Measurements from ENCODE around the gene PCDH1. TPM values are rescaled to one million over a fixed set of nuclear protein-coding genes. Genes with fewer than 3 reads are reported as not detected.

PCDH1 gene
- total and polyA plus RNA-seq, 4 experiments from 2014 or later = not detected

- Mint-ChIP-seq H3K27ac (no peak overlapping the region), H3K27me3 (peaks cover 16 to 35% of the 10 kb centered on the region in 2 donors), H3K9me3 (no peaks in the 10 kb centered on the region), H3K4me3 (no peak overlapping the region), H3K36me3 (no peaks in the 10 kb centered on the region), H3K4me1 (peaks cover 0 to 3% (median 0%) of the 10 kb centered on the region in 4 donors)
- H3K4me1 ChIP-seq (ENCODE audit: insufficient read depth, low read length) = no peaks in the 10 kb centered on the region
- no peaks in the 10 kb centered on the region for H3K9me3 ChIP-seq (ENCODE audit: control insufficient read depth in 1 of 2, low read length in 2 of 2)
- no peak for DNase-seq
- intact Hi-C loops (cut with micrococcal nuclease) = loop anchor here (2.0 kb wide), 1 partner anchor 123 kb away; no protein-coding TSS in a partner anchor
- H3K27ac ChIP-seq (ENCODE audit: low read depth, low read length) = no peak overlapping the region
- CTCF ChIA-PET (ENCODE audit: partially characterized antibody) = interaction anchor here (1.1 to 7.5 kb wide), 8 partner anchors 8 to 151 kb away, joined by 3 to 81 read pairs (median 15); partner anchors contain the start of gene PCDH1
- POLR2A ChIA-PET (ENCODE audit: partially characterized antibody) = no interaction called here
- H3K27me3 ChIP-seq (ENCODE audit: insufficient read depth, low read length) = peaks cover 9% of the 10 kb centered on the region
- no peaks in the 10 kb centered on the region for H3K36me3 ChIP-seq (ENCODE audit: insufficient read depth, low read length)
- H3K4me3 ChIP-seq (ENCODE audit: low read length in 2 of 2) = no peak overlapping the region
These were observed 62.4 kb downstream of the PCDH1 start for GRCh38 chr5:141815796-141816180.

- H3K27me3 ChIP-seq (ENCODE audit: insufficient read depth, low read length) = peaks cover 9% of the 10 kb centered on the region
- H3K4me3 ChIP-seq (ENCODE audit: low read length in 2 of 2) = no peak overlapping the region
- Mint-ChIP-seq H3K36me3 (no peaks in the 10 kb centered on the region), H3K4me1 (peaks cover 0 to 3% (median 0%) of the 10 kb centered on the region in 4 donors), H3K9me3 (no peaks in the 10 kb centered on the region), H3K4me3 (no peak overlapping the region), H3K27ac (no peak overlapping the region), H3K27me3 (peaks cover 17 to 40% of the 10 kb centered on the region in 2 donors)
- no peaks in the 10 kb centered on the region for H3K4me1 ChIP-seq (ENCODE audit: insufficient read depth, low read length)
- intact Hi-C loops (cut with micrococcal nuclease) = loop anchor here (2.0 kb wide), 1 partner anchor 122 kb away; no protein-coding TSS in a partner anchor
- no peaks in the 10 kb centered on the region for H3K9me3 ChIP-seq (ENCODE audit: control insufficient read depth in 1 of 2, low read length in 2 of 2)
- ChIA-PET POLR2A (ENCODE audit: partially characterized antibody) (no interaction called here), CTCF (ENCODE audit: partially characterized antibody) (interaction anchor here (0.6 to 7.5 kb wide), 12 partner anchors 8 to 243 kb away, joined by 3 to 81 read pairs (median 6); partner anchors contain the start of gene PCDH1)
- H3K27ac ChIP-seq (ENCODE audit: low read depth, low read length) = no peak overlapping the region
- no peak for DNase-seq
- H3K36me3 ChIP-seq (ENCODE audit: insufficient read depth, low read length) = no peaks in the 10 kb centered on the region
These were observed 63.0 kb downstream of the PCDH1 start for GRCh38 chr5:141815051-141815795.

DNA sequence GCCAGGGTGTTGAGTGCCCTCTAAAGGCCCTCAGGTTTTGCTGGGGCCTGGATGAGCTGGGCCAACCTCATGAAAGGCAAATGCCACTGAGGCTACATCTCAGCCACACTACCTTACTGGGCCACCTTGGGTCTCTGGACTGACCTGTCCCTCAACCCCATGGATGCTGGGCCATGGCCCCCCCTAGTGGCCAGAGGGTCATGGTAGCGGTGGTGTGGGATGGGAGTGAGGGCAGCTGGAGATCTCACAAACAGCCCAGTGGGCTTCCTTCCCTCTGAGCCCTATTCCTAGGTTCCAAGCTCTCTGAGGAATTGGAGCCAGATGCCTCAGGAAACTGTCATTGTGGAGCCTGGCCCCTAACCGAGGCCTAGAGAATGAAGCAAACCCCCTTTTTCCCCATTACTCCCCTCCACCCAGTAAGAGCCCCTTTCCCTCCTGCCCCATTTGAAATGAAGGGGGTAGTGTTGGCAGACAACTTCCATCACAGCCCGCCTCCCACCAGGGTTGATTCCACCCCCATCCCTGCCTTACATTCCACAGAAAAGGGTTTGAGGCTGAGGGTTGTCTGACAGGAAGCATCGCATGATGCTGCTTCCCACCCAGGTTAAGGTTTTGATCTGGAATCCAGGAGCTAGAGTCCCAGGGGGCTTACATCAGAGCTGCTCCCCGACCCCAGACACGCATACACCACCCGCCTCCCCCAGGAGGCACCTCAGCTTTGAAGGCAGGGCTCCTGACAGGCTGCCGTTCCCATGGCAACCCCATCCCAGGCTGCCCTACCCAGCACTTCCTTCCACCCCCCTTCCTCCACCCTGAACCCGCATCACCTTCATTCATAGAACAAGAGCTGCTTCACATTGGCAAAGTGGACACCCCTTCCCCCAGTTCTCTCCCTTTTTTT lies 63.9 kb downstream of the PCDH1 start:
- Mint-ChIP-seq H3K27ac (no peak overlapping the region), H3K4me1 (peaks cover 0 to 3% (median 0%) of the 10 kb centered on the region in 4 donors), H3K27me3 (peaks cover 16 to 46% of the 10 kb centered on the region in 2 donors), H3K36me3 (no peaks in the 10 kb centered on the region), H3K4me3 (no peak overlapping the region), H3K9me3 (no peaks in the 10 kb centered on the region)
- ChIA-PET POLR2A (ENCODE audit: partially characterized antibody) (no interaction called here), CTCF (ENCODE audit: partially characterized antibody) (interaction anchor here (0.6 to 7.5 kb wide), 16 partner anchors 9 to 244 kb away, joined by 3 to 81 read pairs (median 5); partner anchors contain the start of gene PCDH1)
- Histone ChIP-seq H3K36me3 (ENCODE audit: insufficient read depth, low read length) (no peaks in the 10 kb centered on the region), H3K4me3 (ENCODE audit: low read length in 2 of 2) (no peak overlapping the region), H3K27me3 (ENCODE audit: insufficient read depth, low read length) (peaks cover 9% of the 10 kb centered on the region), H3K27ac (ENCODE audit: low read depth, low read length) (no peak overlapping the region), H3K4me1 (ENCODE audit: insufficient read depth, low read length) (no peaks in the 10 kb centered on the region), H3K9me3 (ENCODE audit: control insufficient read depth in 1 of 2, low read length in 2 of 2) (no peaks in the 10 kb centered on the region)
- DNase-seq = peak in 4 of 5 donors; percentile 14 to 39 (median 17)
- intact Hi-C loops (cut with micrococcal nuclease) = loop anchor here (1.0 to 2.0 kb wide), 3 partner anchors 112 to 149 kb away; no protein-coding TSS in a partner anchor

GRCh38 chr5:141812512-141812911 lies 65.7 kb downstream of the PCDH1 start:
- H3K4me1 ChIP-seq (ENCODE audit: insufficient read depth, low read length) = no peaks in the 10 kb centered on the region
- H3K9me3 ChIP-seq (ENCODE audit: control insufficient read depth in 1 of 2, low read length in 2 of 2) = no peaks in the 10 kb centered on the region
- peaks cover 15% of the 10 kb centered on the region for H3K27me3 ChIP-seq (ENCODE audit: insufficient read depth, low read length)
- Mint-ChIP-seq H3K4me3 (no peak overlapping the region), H3K27me3 (peaks cover 27 to 61% of the 10 kb centered on the region in 2 donors), H3K27ac (no peak overlapping the region), H3K36me3 (no peaks in the 10 kb centered on the region), H3K4me1 (peaks cover 0 to 3% (median under 1%) of the 10 kb centered on the region in 4 donors), H3K9me3 (no peaks in the 10 kb centered on the region)
- H3K4me3 ChIP-seq (ENCODE audit: low read length in 2 of 2) = no peak overlapping the region
- DNase-seq = no peak
- ChIA-PET CTCF (ENCODE audit: partially characterized antibody) (interaction anchor here (0.8 to 7.5 kb wide), 13 partner anchors 9 to 147 kb away, joined by 3 to 81 read pairs (median 9); no protein-coding TSS in a partner anchor), POLR2A (ENCODE audit: partially characterized antibody) (no interaction called here)
- intact Hi-C loops (cut with micrococcal nuclease) = no loop called here
- H3K36me3 ChIP-seq (ENCODE audit: insufficient read depth, low read length) = no peaks in the 10 kb centered on the region
- no peak overlapping the region for H3K27ac ChIP-seq (ENCODE audit: low read depth, low read length)

GRCh38 chr5:141811287-141812155 lies 66.7 kb downstream of the PCDH1 start:
- ChIA-PET POLR2A (ENCODE audit: partially characterized antibody) (no interaction called here), CTCF (ENCODE audit: partially characterized antibody) (interaction anchor here (0.6 to 7.5 kb wide), 18 partner anchors 8 to 1054 kb away, joined by 3 to 81 read pairs (median 4); no protein-coding TSS in a partner anchor)
- no peak overlapping the region for H3K27ac Mint-ChIP-seq
- H3K27me3 ChIP-seq (ENCODE audit: insufficient read depth, low read length) = peaks cover 15% of the 10 kb centered on the region
- peak overlapping the region in 1 of 8 donors; percentile 26 for H3K4me3 Mint-ChIP-seq
- H3K4me3 ChIP-seq (ENCODE audit: low read length in 2 of 2) = no peak overlapping the region
- H3K9me3 Mint-ChIP-seq = no peaks in the 10 kb centered on the region
- DNase-seq = peak in 4 of 5 donors; percentile 4 to 45 (median 17)
- peaks cover 0 to 3% (median under 1%) of the 10 kb centered on the region in 4 donors for H3K4me1 Mint-ChIP-seq
- H3K27me3 Mint-ChIP-seq = peaks cover 30 to 64% of the 10 kb centered on the region in 2 donors
- no peak overlapping the region for H3K27ac ChIP-seq (ENCODE audit: low read depth, low read length)
- no peaks in the 10 kb centered on the region for H3K36me3 ChIP-seq (ENCODE audit: insufficient read depth, low read length)
- H3K4me1 ChIP-seq (ENCODE audit: insufficient read depth, low read length) = no peaks in the 10 kb centered on the region
- H3K36me3 Mint-ChIP-seq = no peaks in the 10 kb centered on the region
- intact Hi-C loops (cut with micrococcal nuclease) = loop anchor here (2.0 kb wide), 1 partner anchor 67 kb away; the partner anchor contains the start of gene PCDH1
- H3K9me3 ChIP-seq (ENCODE audit: control insufficient read depth in 1 of 2, low read length in 2 of 2) = no peaks in the 10 kb centered on the region

GRCh38 chr5:141810702-141811101 lies 67.5 kb downstream of the PCDH1 start:
- DNase-seq = no peak
- peaks cover 0 to 3% (median under 1%) of the 10 kb centered on the region in 4 donors for H3K4me1 Mint-ChIP-seq
- POLR2A ChIA-PET (ENCODE audit: partially characterized antibody) = no interaction called here
- H3K9me3 ChIP-seq (ENCODE audit: control insufficient read depth in 1 of 2, low read length in 2 of 2) = no peaks in the 10 kb centered on the region
- CTCF ChIA-PET (ENCODE audit: partially characterized antibody) = interaction anchor here (0.6 to 7.5 kb wide), 11 partner anchors 9 to 1055 kb away, joined by 3 to 81 read pairs (median 4); no protein-coding TSS in a partner anchor
- peaks cover 32 to 65% of the 10 kb centered on the region in 2 donors for H3K27me3 Mint-ChIP-seq
- H3K4me1 ChIP-seq (ENCODE audit: insufficient read depth, low read length) = no peaks in the 10 kb centered on the region
- no peak overlapping the region for H3K4me3 ChIP-seq (ENCODE audit: low read length in 2 of 2)
- H3K27ac ChIP-seq (ENCODE audit: low read depth, low read length) = no peak overlapping the region
- H3K9me3 Mint-ChIP-seq = no peaks in the 10 kb centered on the region
- no peak overlapping the region for H3K4me3 Mint-ChIP-seq
- no peaks in the 10 kb centered on the region for H3K36me3 Mint-ChIP-seq
- no peaks in the 10 kb centered on the region for H3K36me3 ChIP-seq (ENCODE audit: insufficient read depth, low read length)
- H3K27me3 ChIP-seq (ENCODE audit: insufficient read depth, low read length) = peaks cover 15% of the 10 kb centered on the region
- intact Hi-C loops (cut with micrococcal nuclease) = loop anchor here (2.0 kb wide), 1 partner anchor 68 kb away; the partner anchor contains the start of gene PCDH1
- H3K27ac Mint-ChIP-seq = no peak overlapping the region

Data from CD4-positive, alpha-beta memory T cell (primary cell).